Measurements from ENCODE around the gene CNTN4.

CNTN4 gene

DNA sequence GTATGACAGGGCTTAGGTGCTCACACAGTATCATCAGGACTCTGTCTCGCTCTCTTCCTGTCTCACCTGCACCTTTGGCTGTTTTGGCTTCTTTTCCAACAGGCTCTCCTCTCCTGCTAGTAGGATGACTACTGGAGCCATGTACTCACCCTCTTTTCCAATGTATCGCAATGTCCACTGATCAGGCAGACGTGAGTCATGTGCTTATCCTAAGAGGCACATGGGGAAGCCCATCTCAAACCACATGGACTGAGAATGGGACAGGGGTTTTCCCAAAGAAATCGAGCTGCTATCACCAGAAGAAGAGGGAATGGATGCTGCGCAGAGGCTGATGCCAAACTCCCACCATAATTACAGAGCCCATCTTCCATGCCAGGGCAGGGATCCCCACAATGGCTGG lies 830.9 kb downstream of the CNTN4 start:
- Histone ChIP-seq H4K20me1 (ENCODE audit: insufficient read depth) (no peaks in the 10 kb centered on the region), H3K27me3 (ENCODE audit: insufficient read depth, low read depth) (no peaks in the 10 kb centered on the region), H3K9ac (no peak overlapping the region), H3K79me2 (ENCODE audit: insufficient read depth, low read depth) (no peaks in the 10 kb centered on the region), H3K27ac (no peak overlapping the region), H2AFZ (ENCODE audit: low read depth) (no peak overlapping the region), H3K4me1 (ENCODE audit: low read depth, poor library complexity, severe bottlenecking) (no peaks in the 10 kb centered on the region), H3K36me3 (ENCODE audit: insufficient read depth) (no peaks in the 10 kb centered on the region), H3K4me3 (IDR thresholded peaks at IDR 0.05; ENCODE audit: insufficient read depth, low read depth, low read length) (no peak overlapping the region), H3K4me2 (no peak overlapping the region)
- TF ChIP-seq, protein P1, sequence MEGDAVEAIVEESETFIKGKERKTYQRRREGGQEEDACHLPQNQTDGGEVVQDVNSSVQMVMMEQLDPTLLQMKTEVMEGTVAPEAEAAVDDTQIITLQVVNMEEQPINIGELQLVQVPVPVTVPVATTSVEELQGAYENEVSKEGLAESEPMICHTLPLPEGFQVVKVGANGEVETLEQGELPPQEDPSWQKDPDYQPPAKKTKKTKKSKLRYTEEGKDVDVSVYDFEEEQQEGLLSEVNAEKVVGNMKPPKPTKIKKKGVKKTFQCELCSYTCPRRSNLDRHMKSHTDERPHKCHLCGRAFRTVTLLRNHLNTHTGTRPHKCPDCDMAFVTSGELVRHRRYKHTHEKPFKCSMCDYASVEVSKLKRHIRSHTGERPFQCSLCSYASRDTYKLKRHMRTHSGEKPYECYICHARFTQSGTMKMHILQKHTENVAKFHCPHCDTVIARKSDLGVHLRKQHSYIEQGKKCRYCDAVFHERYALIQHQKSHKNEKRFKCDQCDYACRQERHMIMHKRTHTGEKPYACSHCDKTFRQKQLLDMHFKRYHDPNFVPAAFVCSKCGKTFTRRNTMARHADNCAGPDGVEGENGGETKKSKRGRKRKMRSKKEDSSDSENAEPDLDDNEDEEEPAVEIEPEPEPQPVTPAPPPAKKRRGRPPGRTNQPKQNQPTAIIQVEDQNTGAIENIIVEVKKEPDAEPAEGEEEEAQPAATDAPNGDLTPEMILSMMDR (conservative IDR thresholded peaks at IDR 0.05; ENCODE audit: low read depth, low read length) = no peak

DNA sequence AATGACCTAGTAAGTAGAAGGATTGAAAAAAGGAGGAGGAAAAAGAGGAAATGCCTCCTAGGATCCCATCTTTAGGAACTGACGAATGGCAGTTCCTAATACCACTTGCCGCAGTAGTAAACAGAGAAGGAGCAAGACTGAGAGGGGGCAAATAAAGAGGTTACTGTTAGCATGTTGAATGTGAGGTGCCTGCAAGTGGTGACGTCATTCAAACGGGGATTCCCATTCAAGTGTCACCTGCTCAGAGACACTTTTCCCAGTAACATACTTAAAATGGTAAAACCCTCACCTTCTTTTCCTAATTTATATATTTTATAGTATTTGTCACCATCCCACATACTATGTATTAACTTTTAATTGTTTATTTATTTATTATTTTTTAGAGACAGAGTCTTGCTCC lies 832.6 kb downstream of the CNTN4 start:
- TF ChIP-seq, protein P1 (conservative IDR thresholded peaks at IDR 0.05; ENCODE audit: low read depth, low read length) = no peak
- no peak overlapping the region for H3K27ac ChIP-seq
- no peaks in the 10 kb centered on the region for H3K4me1 ChIP-seq (ENCODE audit: low read depth, poor library complexity, severe bottlenecking)
- no peak overlapping the region for H3K9ac ChIP-seq
- H3K36me3 ChIP-seq (ENCODE audit: insufficient read depth) = no peaks in the 10 kb centered on the region
- H3K27me3 ChIP-seq (ENCODE audit: insufficient read depth, low read depth) = no peaks in the 10 kb centered on the region
- no peak overlapping the region for H2AFZ ChIP-seq (ENCODE audit: low read depth)
- no peaks in the 10 kb centered on the region for H4K20me1 ChIP-seq (ENCODE audit: insufficient read depth)
- no peaks in the 10 kb centered on the region for H3K79me2 ChIP-seq (ENCODE audit: insufficient read depth, low read depth)
- H3K4me2 ChIP-seq = no peak overlapping the region
- no peak overlapping the region for H3K4me3 ChIP-seq (IDR thresholded peaks at IDR 0.05; ENCODE audit: insufficient read depth, low read depth, low read length)

DNA sequence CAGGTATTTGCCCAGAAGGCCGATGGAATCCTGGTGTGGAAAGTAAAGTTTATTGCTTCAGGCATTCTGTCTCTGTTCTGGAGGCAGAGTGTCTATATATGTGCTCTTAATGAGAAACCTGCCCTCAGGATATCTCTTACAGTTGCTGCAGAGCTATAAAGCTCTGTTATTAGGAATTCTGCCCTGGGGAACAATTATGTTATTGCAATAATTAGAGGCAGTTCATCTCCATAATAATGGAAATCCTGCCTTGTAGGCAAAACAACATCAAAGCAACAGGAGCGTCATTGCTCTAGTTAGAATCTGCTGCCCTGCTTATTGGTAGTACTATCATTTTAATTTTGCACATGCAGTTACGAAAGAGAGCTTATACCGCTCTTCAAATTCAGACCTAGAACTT lies 835.9 kb downstream of the CNTN4 start:
- Histone ChIP-seq H3K27ac (no peak overlapping the region), H3K4me1 (ENCODE audit: low read depth, poor library complexity, severe bottlenecking) (peaks cover 2% of the 10 kb centered on the region), H3K36me3 (ENCODE audit: insufficient read depth) (no peaks in the 10 kb centered on the region), H3K4me2 (no peak overlapping the region), H4K20me1 (ENCODE audit: insufficient read depth) (no peaks in the 10 kb centered on the region), H3K27me3 (ENCODE audit: insufficient read depth, low read depth) (no peaks in the 10 kb centered on the region), H3K9ac (no peak overlapping the region), H2AFZ (ENCODE audit: low read depth) (no peak overlapping the region), H3K4me3 (IDR thresholded peaks at IDR 0.05; ENCODE audit: insufficient read depth, low read depth, low read length) (no peak overlapping the region), H3K79me2 (ENCODE audit: insufficient read depth, low read depth) (no peaks in the 10 kb centered on the region)
- TF ChIP-seq, protein P1 (conservative IDR thresholded peaks at IDR 0.05; ENCODE audit: low read depth, low read length) = no peak

DNA sequence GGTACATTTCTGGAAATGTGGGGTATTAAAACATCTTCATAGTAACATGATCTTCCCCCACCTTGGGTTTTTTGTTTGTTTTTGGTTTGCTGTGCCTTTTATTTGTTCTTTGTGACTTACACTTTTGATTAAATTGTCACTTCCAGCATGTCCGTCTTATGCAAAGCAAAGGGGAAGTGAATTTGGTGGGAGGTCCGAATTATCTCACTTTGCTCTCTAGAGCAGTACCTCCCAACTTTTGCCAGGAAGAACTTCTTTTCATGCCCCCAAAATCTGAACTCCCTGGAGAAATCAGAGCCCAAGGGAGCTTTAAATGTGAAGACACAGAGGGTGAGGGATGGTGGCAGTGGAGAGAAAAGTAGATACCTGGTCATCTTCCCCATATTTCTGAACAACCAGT lies 838.4 kb downstream of the CNTN4 start:
- no peak overlapping the region for H2AFZ ChIP-seq (ENCODE audit: low read depth)

More for the DNA sequence above, 838.4 kb downstream of the CNTN4 start:
- Histone ChIP-seq H3K79me2 (ENCODE audit: insufficient read depth, low read depth) (no peaks in the 10 kb centered on the region), H3K9ac (no peak overlapping the region), H3K4me2 (no peak overlapping the region), H3K36me3 (ENCODE audit: insufficient read depth) (no peaks in the 10 kb centered on the region), H3K4me1 (ENCODE audit: low read depth, poor library complexity, severe bottlenecking) (peaks cover 14% of the 10 kb centered on the region), H3K4me3 (IDR thresholded peaks at IDR 0.05; ENCODE audit: insufficient read depth, low read depth, low read length) (no peak overlapping the region), H4K20me1 (ENCODE audit: insufficient read depth) (no peaks in the 10 kb centered on the region), H3K27ac (no peak overlapping the region), H3K27me3 (ENCODE audit: insufficient read depth, low read depth) (no peaks in the 10 kb centered on the region)
- TF ChIP-seq, protein P1 (conservative IDR thresholded peaks at IDR 0.05; ENCODE audit: low read depth, low read length) = no peak

Data from KMS-11 (cell line).